PC-9 (cell line): Measurements from ENCODE around the gene CARNS1. TPM values are rescaled to one million over a fixed set of nuclear protein-coding genes. Genes with fewer than 3 reads are reported as not detected.

Experiments used
- BruUV-seq: library from RNA; stranded (reverse); fragments of 400-500 nt; replicated peaks from 2 replicates; lab custom pipeline; 2021; lab: Mats Ljungman, UMichigan
- CTCF ChIA-PET: fragments of 300-600 bp; sonication (Branson Sonifier 250); formaldehyde crosslinking; loops from one replicate; lab custom pipeline; 2022; ENCODE audit warnings: antibody characterized with exemption; lab: Charles Lee
- POLR2A ChIA-PET: fragments of 300-600 bp; sonication (Branson Sonifier 250); formaldehyde crosslinking; loops from one replicate; lab custom pipeline; 2022; ENCODE audit warnings: antibody characterized with exemption; ENCODE audit not compliant: unreplicated experiment; lab: Charles Lee
- DNase-seq, 2 experiments: peaks; one replicate each; pipeline versions ENCODE4 v3.0.0 to v3.0.0-alpha.2; 2015 to 2022; ENCODE audit warnings: mixed read lengths in 1 of 2
- H2AFZ ChIP-seq: fragments of 200-600 bp; sonication (generic); 2 replicates; pipeline ENCODE4 v1.8.1; 2017; ENCODE audit warnings: antibody characterized with exemption
- H3F3A ChIP-seq: fragments of 200-600 bp; sonication (generic); 2 replicates; pipeline ENCODE4 v1.8.1; 2017; ENCODE audit warnings: antibody characterized with exemption, mild to moderate bottlenecking, low read depth; ENCODE audit not compliant: insufficient read depth
- H3K27ac ChIP-seq: fragments of 200-600 bp; sonication (generic); 2 replicates; pipeline ENCODE4 v1.6.1; 2016; ENCODE audit warnings: mixed run types
- H3K27me3 ChIP-seq: fragments of 200-600 bp; sonication (generic); 2 replicates; pipeline ENCODE4 v1.6.1; 2016; ENCODE audit warnings: low read depth, mixed run types; ENCODE audit not compliant: insufficient read depth
- H3K36me3 ChIP-seq: fragments of 200-600 bp; sonication (generic); 2 replicates; pipeline ENCODE4 v1.6.1; 2016; ENCODE audit warnings: low read depth, mixed run types
- H3K4me1 ChIP-seq: fragments of 200-600 bp; sonication (generic); replicated peaks from 2 replicates; pipeline ENCODE4 v1.6.1; 2016; ENCODE audit warnings: mixed run types; ENCODE audit not compliant: insufficient read depth
- H3K4me2 ChIP-seq: fragments of 200-600 bp; sonication (generic); 2 replicates; pipeline ENCODE4 v1.6.1; 2017; ENCODE audit warnings: mixed run types
- H3K4me3 ChIP-seq: fragments of 200-600 bp; sonication (generic); 2 replicates; pipeline ENCODE4 v1.6.1; 2016; ENCODE audit warnings: mixed run types
- H3K79me2 ChIP-seq: fragments of 200-600 bp; sonication (generic); 2 replicates; pipeline ENCODE4 v1.6.1; 2017; ENCODE audit warnings: low read depth, mixed run types
- H3K9me2 ChIP-seq: fragments of 200-600 bp; sonication (generic); 2 replicates; pipeline ENCODE4 v1.8.1; 2017; ENCODE audit warnings: mild to moderate bottlenecking; ENCODE audit not compliant: insufficient read depth
- H3K9me3 ChIP-seq: fragments of 200-600 bp; sonication (generic); 2 replicates; pipeline ENCODE4 v1.8.1; 2016; ENCODE audit warnings: low read depth; ENCODE audit not compliant: insufficient read depth
- H4K20me1 ChIP-seq: fragments of 200-600 bp; sonication (generic); 2 replicates; pipeline ENCODE4 v1.8.1; 2017; ENCODE audit not compliant: insufficient read depth
- EZH2 ChIP-seq: fragments of 200-600 bp; sonication (generic); IDR thresholded peaks from 2 replicates; pipeline ENCODE4 v1.8.0; 2017; ENCODE audit warnings: antibody characterized with exemption, low read depth
- intact Hi-C: fragments of 100-400 bp; cut with micrococcal nuclease; formaldehyde crosslinking; loops from one replicate; pipeline ENCODE4 v1.10.0; 2022; ENCODE audit not compliant: unreplicated experiment
- total RNA-seq: library from RNA; stranded (reverse); gene quantifications from 2 replicates; pipeline ENCODE4 v1.2.3, GENCODE V29; 2021
- TF ChIP-seq, protein P1 (sequence below): fragments of 200-600 bp; sonication (generic); conservative IDR thresholded peaks from 2 replicates; pipeline ENCODE4 v1.6.1; 2017; ENCODE audit warnings: mixed run types, antibody characterized with exemption, mild to moderate bottlenecking, moderate library complexity

Gene CARNS1
- total RNA-seq, 1 experiment from 2014 or later: 0.15 TPM

- BruUV-seq: TSS peak; percentile 80
- H4K20me1 ChIP-seq: peaks cover 23% of the 10 kb centered on the region
- H3K9me3 ChIP-seq: no peaks in the 10 kb centered on the region
- no peak for TF ChIP-seq EZH2
- TF ChIP-seq, protein P1, sequence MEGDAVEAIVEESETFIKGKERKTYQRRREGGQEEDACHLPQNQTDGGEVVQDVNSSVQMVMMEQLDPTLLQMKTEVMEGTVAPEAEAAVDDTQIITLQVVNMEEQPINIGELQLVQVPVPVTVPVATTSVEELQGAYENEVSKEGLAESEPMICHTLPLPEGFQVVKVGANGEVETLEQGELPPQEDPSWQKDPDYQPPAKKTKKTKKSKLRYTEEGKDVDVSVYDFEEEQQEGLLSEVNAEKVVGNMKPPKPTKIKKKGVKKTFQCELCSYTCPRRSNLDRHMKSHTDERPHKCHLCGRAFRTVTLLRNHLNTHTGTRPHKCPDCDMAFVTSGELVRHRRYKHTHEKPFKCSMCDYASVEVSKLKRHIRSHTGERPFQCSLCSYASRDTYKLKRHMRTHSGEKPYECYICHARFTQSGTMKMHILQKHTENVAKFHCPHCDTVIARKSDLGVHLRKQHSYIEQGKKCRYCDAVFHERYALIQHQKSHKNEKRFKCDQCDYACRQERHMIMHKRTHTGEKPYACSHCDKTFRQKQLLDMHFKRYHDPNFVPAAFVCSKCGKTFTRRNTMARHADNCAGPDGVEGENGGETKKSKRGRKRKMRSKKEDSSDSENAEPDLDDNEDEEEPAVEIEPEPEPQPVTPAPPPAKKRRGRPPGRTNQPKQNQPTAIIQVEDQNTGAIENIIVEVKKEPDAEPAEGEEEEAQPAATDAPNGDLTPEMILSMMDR: no peak
- H3K27ac ChIP-seq: peak overlapping the region; percentile 99
- H3K9me2 ChIP-seq: no peaks in the 10 kb centered on the region
- intact Hi-C loops: loop anchor here (1.0 to 10.0 kb wide), 6 partner anchors 21 to 530 kb away; partner anchors contain the start of genes CDK2AP2, PITPNM1, POLD4 and RCE1
- H3K4me2 ChIP-seq: peak overlapping the region; percentile 94
- peaks cover 58% of the 10 kb centered on the region for H3F3A ChIP-seq
- peaks cover 55% of the 10 kb centered on the region for H3K79me2 ChIP-seq
- H3K36me3 ChIP-seq: no peaks in the 10 kb centered on the region
- no peaks in the 10 kb centered on the region for H3K27me3 ChIP-seq
- H3K4me3 ChIP-seq: peak overlapping the region; percentile 87
- CTCF ChIA-PET: interaction anchor here (0.6 to 2.6 kb wide), 12 partner anchors 8 to 461 kb away, joined by 3 to 14 read pairs (median 5); no protein-coding TSS in a partner anchor
- peak; percentile 82 to 85 for DNase-seq
- POLR2A ChIA-PET: interaction anchor here (0.5 to 2.2 kb wide), 21 partner anchors 9 to 1486 kb away, joined by 3 to 48 read pairs (median 5); partner anchors contain the start of genes DPP3, FIBP and RAD9A
- no peak overlapping the region for H2AFZ ChIP-seq
- H3K4me1 ChIP-seq: peaks cover 66% of the 10 kb centered on the region
These were observed 40.8 kb upstream of the CARNS1 start for GRCh38 chr11:67374571-67375281.

- H3K4me3 ChIP-seq: peak overlapping the region; percentile 44; the same call in 1 of the 2 replicates
- POLR2A ChIA-PET: interaction anchor here (0.5 to 2.2 kb wide), 10 partner anchors 17 to 1487 kb away, joined by 3 to 48 read pairs (median 6); partner anchors contain the start of genes AIP, DPP3, FIBP and RAD9A
- H3K4me2 ChIP-seq: peak overlapping the region; percentile 94
- DNase-seq: peak in 1 of 2 experiments; percentile 58
- intact Hi-C loops: loop anchor here (2.0 to 10.0 kb wide), 4 partner anchors 63 to 531 kb away; partner anchors contain the start of genes RCE1 and RHOD
- CTCF ChIA-PET: interaction anchor here (0.6 to 2.6 kb wide), 5 partner anchors 19 to 86 kb away, joined by 3 to 14 read pairs (median 7); no protein-coding TSS in a partner anchor
- no peaks in the 10 kb centered on the region for H3K36me3 ChIP-seq
- H3K9me2 ChIP-seq: no peaks in the 10 kb centered on the region
- H3K27ac ChIP-seq: peak overlapping the region; percentile 99
- TF ChIP-seq, protein P1: no peak
- no peak for TF ChIP-seq EZH2
- peaks cover 73% of the 10 kb centered on the region for H3K4me1 ChIP-seq
- no peak overlapping the region for H2AFZ ChIP-seq
- peaks cover 64% of the 10 kb centered on the region for H3F3A ChIP-seq
- H4K20me1 ChIP-seq: peaks cover 17% of the 10 kb centered on the region
- no TSS peak for BruUV-seq
- no peaks in the 10 kb centered on the region for H3K27me3 ChIP-seq
- H3K79me2 ChIP-seq: peaks cover 47% of the 10 kb centered on the region
- no peaks in the 10 kb centered on the region for H3K9me3 ChIP-seq
These were observed 40.0 kb upstream of the CARNS1 start for GRCh38 chr11:67375320-67376055.
